H1 (cell line): ENCODE measurements around the gene POU6F2. TPM values are rescaled to one million over a fixed set of nuclear protein-coding genes. Genes with fewer than 3 reads are reported as not detected.

Source experiments
- CTCF ChIA-PET: fragments of 300-600 bp; sonication (Branson Sonifier 250); formaldehyde crosslinking; loops from one replicate; lab custom pipeline; 2021; ENCODE audit not compliant: partially characterized antibody; lab: Charles Lee
- POLR2A ChIA-PET: fragments of 300-600 bp; sonication (Branson Sonifier 250); formaldehyde crosslinking; loops from one replicate; lab custom pipeline; 2021; ENCODE audit warnings: inconsistent platforms; ENCODE audit not compliant: partially characterized antibody; lab: Charles Lee
- DNase-seq, 2 experiments: peaks; one replicate each; pipeline versions ENCODE4 v3.0.0 to v3.0.0-alpha.2; 2010 to 2022; ENCODE audit warnings: low spot score in 2 of 2, low read depth in 1 of 2, mixed read lengths in 1 of 2
- FAIRE-seq: peaks from 2 replicates; lab custom pipeline; 2011; peaks lifted over from hg19 to GRCh38; lab: Jason Lieb, UNC
- H2AFZ ChIP-seq: 2 replicates; pipeline ENCODE4 v1.8.1; 2012; ENCODE audit warnings: low read length, inconsistent platforms
- H2AK5ac ChIP-seq: 2 replicates; pipeline ENCODE4 v1.6.1; 2013; ENCODE audit warnings: low read depth, low read length
- H2BK120ac ChIP-seq: replicated peaks from 2 replicates; pipeline ENCODE3; 2013; ENCODE audit warnings: low read depth, low read length, inconsistent platforms
- H2BK12ac ChIP-seq: 2 replicates; pipeline ENCODE4 v1.6.1; 2013; ENCODE audit warnings: low read depth, low read length
- H2BK15ac ChIP-seq: 2 replicates; pipeline ENCODE4 v1.6.1; 2013; ENCODE audit warnings: low read length
- H2BK20ac ChIP-seq: 2 replicates; pipeline ENCODE4 v1.6.1; 2013; ENCODE audit warnings: low read length
- H2BK5ac ChIP-seq: 2 replicates; pipeline ENCODE4 v1.6.1; 2013; ENCODE audit warnings: low read depth, low read length
- H3K14ac ChIP-seq: 2 replicates; pipeline ENCODE4 v1.6.1; 2013; ENCODE audit warnings: inconsistent platforms; ENCODE audit not compliant: insufficient read length
- H3K18ac ChIP-seq: 2 replicates; pipeline ENCODE4 v1.6.1; 2013; ENCODE audit warnings: low read length; ENCODE audit errors: extremely low read depth
- H3K23ac ChIP-seq: 2 replicates; pipeline ENCODE4 v1.6.1; 2013; ENCODE audit warnings: inconsistent platforms; ENCODE audit not compliant: insufficient read length
- H3K23me2 ChIP-seq: 2 replicates; pipeline ENCODE4 v1.6.1; 2013; ENCODE audit warnings: low read depth, low read length
- H3K27ac ChIP-seq: 2 replicates; pipeline ENCODE4 v1.6.1; 2011; ENCODE audit warnings: low read depth, low read length, inconsistent platforms
- H3K27me3 ChIP-seq, 4 experiments: replicated peaks in 1 of 4; 1 replicate in 1 of 4; 2 replicates in 3 of 4; pipeline versions ENCODE4 v1.6.1 to v1.8.1; 2011 to 2013; ENCODE audit warnings: low read length in 3 of 4, mild to moderate bottlenecking in 3 of 4, inconsistent platforms in 2 of 4, mixed read lengths in 2 of 4, moderate library complexity in 1 of 4; ENCODE audit not compliant: control insufficient read depth in 3 of 4, insufficient read depth in 3 of 4; ENCODE audit errors: extremely low read depth in 1 of 4
- H3K36me3 ChIP-seq, 4 experiments: 2 replicates each; pipeline versions ENCODE4 v1.6.1 to v1.8.1; 2011 to 2013; ENCODE audit warnings: mild to moderate bottlenecking in 4 of 4, low read length in 3 of 4, moderate library complexity in 2 of 4, control low read depth in 1 of 4, inconsistent platforms in 1 of 4; ENCODE audit not compliant: insufficient read depth in 4 of 4, control insufficient read depth in 2 of 4
- H3K4ac ChIP-seq: replicated peaks from 2 replicates; pipeline ENCODE3; 2013; ENCODE audit warnings: low read length, low read depth, mixed read lengths, inconsistent platforms; ENCODE audit not compliant: insufficient read length
- H3K4me1 ChIP-seq, 4 experiments: replicated peaks in 1 of 4; 1 replicate in 1 of 4; 2 replicates in 3 of 4; pipeline versions ENCODE4 v1.6.1 to v1.8.1; 2011 to 2013; ENCODE audit warnings: low read length in 3 of 4, inconsistent platforms in 2 of 4, mixed read lengths in 1 of 4; ENCODE audit not compliant: insufficient read depth in 4 of 4, control insufficient read depth in 3 of 4
- H3K4me2 ChIP-seq, 2 experiments: 2 replicates each; pipeline versions ENCODE4 v1.6.1 to v1.8.1; 2011 to 2013; ENCODE audit warnings: low read depth in 2 of 2, low read length in 2 of 2, control low read depth in 1 of 2, inconsistent platforms in 1 of 2, mild to moderate bottlenecking in 1 of 2; ENCODE audit not compliant: insufficient read depth in 1 of 2
- H3K4me3 ChIP-seq, 4 experiments: fragments of 200-600, 300-600 bp in 1 of 4; sonication (generic), shearing (Covaris generic), sonication (Bioruptor Twin) in 1 of 4; 2 replicates each; pipeline versions ENCODE4 v1.5.1 to v1.8.1; 2011 to 2016; ENCODE audit warnings: low read length in 4 of 4, low read depth in 3 of 4, control low read depth in 2 of 4, inconsistent platforms in 2 of 4, mild to moderate bottlenecking in 2 of 4, mixed read lengths in 1 of 4, moderate library complexity in 1 of 4; ENCODE audit not compliant: insufficient read depth in 2 of 4; ENCODE audit errors: extremely low read depth in 1 of 4
- H3K56ac ChIP-seq: replicated peaks from 2 replicates; pipeline ENCODE3; 2013; ENCODE audit warnings: low read depth, mild to moderate bottlenecking, mixed read lengths, low read length, inconsistent platforms; ENCODE audit not compliant: insufficient read length
- H3K79me1 ChIP-seq: 2 replicates; pipeline ENCODE4 v1.6.1; 2013; ENCODE audit warnings: low read depth, low read length, control low read depth
- H3K79me2 ChIP-seq, 2 experiments: 2 replicates each; pipeline versions ENCODE4 v1.6.1 to v1.8.1; 2012 to 2013; ENCODE audit warnings: low read length in 2 of 2, mild to moderate bottlenecking in 2 of 2, inconsistent platforms in 1 of 2; ENCODE audit not compliant: insufficient read depth in 2 of 2, control insufficient read depth in 1 of 2
- H3K9ac ChIP-seq, 4 experiments: replicated peaks in 1 of 4; 1 replicate in 1 of 4; 2 replicates in 3 of 4; pipeline versions ENCODE4 v1.6.1 to v1.8.1; 2011 to 2013; ENCODE audit warnings: low read depth in 3 of 4, low read length in 3 of 4, control low read depth in 2 of 4, mild to moderate bottlenecking in 2 of 4, moderate library complexity in 2 of 4, inconsistent platforms in 1 of 4; ENCODE audit errors: extremely low read depth in 1 of 4
- H3K9me3 ChIP-seq, 2 experiments: 2 replicates each; pipeline versions ENCODE4 v1.6.1 to v1.8.1; 2012 to 2013; ENCODE audit warnings: mild to moderate bottlenecking in 2 of 2, moderate library complexity in 2 of 2, control low read depth in 1 of 2, inconsistent platforms in 1 of 2, low read depth in 1 of 2, low read length in 1 of 2, mixed read lengths in 1 of 2; ENCODE audit not compliant: insufficient read depth in 2 of 2
- H4K20me1 ChIP-seq, 2 experiments: replicated peaks in 1 of 2; 2 replicates each; pipeline versions ENCODE3 to v1.8.1; 2011 to 2013; ENCODE audit warnings: inconsistent platforms in 2 of 2, low read length in 2 of 2, mild to moderate bottlenecking in 1 of 2; ENCODE audit not compliant: insufficient read depth in 2 of 2, control insufficient read depth in 1 of 2
- H4K5ac ChIP-seq: 2 replicates; pipeline ENCODE4 v1.6.1; 2013; ENCODE audit warnings: low read length, low read depth, mixed read lengths, inconsistent platforms; ENCODE audit not compliant: insufficient read length
- H4K8ac ChIP-seq: 2 replicates; pipeline ENCODE4 v1.8.0; 2013; ENCODE audit warnings: mild to moderate bottlenecking, moderate library complexity, low read length, inconsistent platforms; ENCODE audit not compliant: insufficient read depth; ENCODE audit errors: extremely low read depth
- H4K91ac ChIP-seq: replicated peaks from 2 replicates; pipeline ENCODE3; 2013; ENCODE audit warnings: low read length, mixed read lengths, inconsistent platforms; ENCODE audit not compliant: insufficient read length
- EZH2 ChIP-seq: fragments of 200-600 bp; sonication (generic); IDR thresholded peaks from 2 replicates; pipeline ENCODE4 v1.7.1; 2012; ENCODE audit warnings: low read depth, mild to moderate bottlenecking, moderate library complexity, low read length, inconsistent platforms; ENCODE audit not compliant: severe bottlenecking
- SIRT6 ChIP-seq: IDR thresholded peaks from one replicate; pipeline ENCODE4 v1.7.1; 2012; ENCODE audit warnings: low read length, inconsistent platforms
- SP4 ChIP-seq: IDR thresholded peaks from 2 replicates; pipeline ENCODE4 v1.6.1; 2012; ENCODE audit warnings: low read length, inconsistent platforms
- WGBS, 2 experiments: shearing (Covaris generic) in 1 of 2; methylation state at CpG; one replicate each; pipeline versions ENCODE4 v1.1.6 to v1.1.7; 2013 to 2015; ENCODE audit warnings: low lambda C conversion rate in 2 of 2, mixed read lengths in 2 of 2, inconsistent platforms in 1 of 2, low coverage in 1 of 2, missing lambda C conversion rate in 1 of 2; ENCODE audit not compliant: insufficient replicate concordance in 2 of 2, insufficient coverage in 1 of 2, insufficient read length in 1 of 2; ENCODE audit errors: extremely low coverage in 1 of 2, missing lambda C conversion rate in 1 of 2; 5-methylcytosine and 5-hydroxymethylcytosine counted together
- polyA plus RNA-seq, 7 experiments: library from polyadenylated mRNA; depleted of rRNA in 3 of 7; stranded (reverse) in 5 of 7; unstranded in 2 of 7; fragments of >200 nt in 5 of 7; fragments of 200-250 nt in 2 of 7; gene quantifications; 1 replicate in 5 of 7; 2 replicates in 1 of 7; 4 replicates in 1 of 7; pipeline versions ENCODE4 v1.2.1 to v1.2.3, GENCODE V29; 2011 to 2013; ENCODE audit warnings: missing spikeins in 2 of 7, mixed read lengths in 2 of 7
- total RNA-seq: library from RNA; stranded (reverse); fragmentation: NEBNext Ultra II Directional; extraction: Animal tissue kit (Norgen Biotek cat#: 25700); gene quantifications from 2 replicates; pipeline ENCODE4 v1.2.1, GENCODE V29; 2021

POU6F2 gene
- total and polyA plus RNA-seq, 2 of the 8 experiments (the other 6 are each of a cell fraction or from before 2014, with no cell fraction given): 1.1 to 2.0 TPM

GRCh38 chr7:39042670-39043069, 65.0 kb downstream of the POU6F2 start:
- no peaks in the 10 kb centered on the region for H3K36me3 ChIP-seq
- no peak overlapping the region for H3K9ac ChIP-seq
- H2BK20ac ChIP-seq: no peak overlapping the region
- no peak overlapping the region for H3K14ac ChIP-seq
- peak; percentile 55 for FAIRE-seq
- H3K27me3 ChIP-seq: no peaks in the 10 kb centered on the region
- POLR2A ChIA-PET: no interaction called here
- no peak overlapping the region for H3K18ac ChIP-seq
- no peak for DNase-seq
- H2BK12ac ChIP-seq: no peak overlapping the region
- CTCF ChIA-PET: no interaction called here
- H4K8ac ChIP-seq: no peak overlapping the region
- WGBS, 2 experiments: 80% methylated on average over 1 of the region's 1 CpG; no CpG with 5 or more reads in 1 of the 2 experiments
- H2AK5ac ChIP-seq: no peak overlapping the region
- no peak overlapping the region for H3K4ac ChIP-seq
- no peak overlapping the region for H2BK15ac ChIP-seq
- TF ChIP-seq EZH2 (no peak), SIRT6 (no peak), SP4 (no peak)
- no peak overlapping the region for H3K23ac ChIP-seq
- H2AFZ ChIP-seq: no peak overlapping the region
- H2BK5ac ChIP-seq: no peak overlapping the region
- H3K79me2 ChIP-seq: no peaks in the 10 kb centered on the region
- no peaks in the 10 kb centered on the region for H4K20me1 ChIP-seq
- no peaks in the 10 kb centered on the region for H3K23me2 ChIP-seq
- no peaks in the 10 kb centered on the region for H3K79me1 ChIP-seq
- H4K91ac ChIP-seq: no peak overlapping the region
- no peak overlapping the region for H3K56ac ChIP-seq
- no peak overlapping the region for H2BK120ac ChIP-seq
- H3K9me3 ChIP-seq: no peaks in the 10 kb centered on the region
- H3K4me1 ChIP-seq: peaks cover 0 to 8% (median 0%) of the 10 kb centered on the region in 4 experiments; a peak in 2 of 7 replicates
- no peak overlapping the region for H4K5ac ChIP-seq
- H3K27ac ChIP-seq: no peak overlapping the region
- no peak overlapping the region for H3K4me3 ChIP-seq
- H3K4me2 ChIP-seq: no peak overlapping the region
